ENCODE results near the gene NRXN3.

The NRXN3 gene

DNA sequence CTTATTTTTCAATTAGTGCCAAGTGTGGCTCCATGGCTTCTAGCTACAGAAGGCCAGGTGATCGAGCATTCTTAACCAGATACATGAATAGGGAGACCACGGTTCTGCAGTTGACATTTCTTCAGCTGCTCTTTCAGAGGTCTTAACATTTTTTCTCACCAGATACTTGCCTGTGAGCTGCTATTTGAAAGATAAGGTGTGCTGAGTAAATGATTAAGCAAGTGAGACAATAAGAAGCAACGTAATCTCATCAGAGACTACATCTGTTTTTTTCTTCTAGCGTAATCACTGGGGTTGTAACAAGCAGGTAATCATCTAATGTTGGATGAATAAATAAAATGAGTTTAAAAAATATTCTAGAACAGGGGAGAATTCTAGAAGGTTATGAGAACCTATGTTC, 1128.2 kb downstream of the NRXN3 start:
- no peak overlapping the region for H3K27ac ChIP-seq (ENCODE audit: low read depth, low read length)
- H3K4me1 ChIP-seq (ENCODE audit: control insufficient read depth in 5 of 5, insufficient read depth in 5 of 5, low read length in 5 of 5), result no peaks in the 10 kb centered on the region
- H3K4me3 ChIP-seq (ENCODE audit: low read depth in 1 of 5, low read length in 5 of 5), result no peak overlapping the region
- no peaks in the 10 kb centered on the region for H3K9me3 ChIP-seq (ENCODE audit: control insufficient read depth in 5 of 5, low read length in 5 of 5)
- no peaks in the 10 kb centered on the region for H3K36me3 ChIP-seq (ENCODE audit: control insufficient read depth in 5 of 5, insufficient read depth in 5 of 5, low read length in 5 of 5)
- H3K27me3 ChIP-seq (ENCODE audit: control insufficient read depth in 5 of 5, insufficient read depth in 4 of 5, low read length in 5 of 5), result no peaks in the 10 kb centered on the region
- no peak overlapping the region for H3K9ac ChIP-seq (ENCODE audit: low read length in 5 of 5)

DNA sequence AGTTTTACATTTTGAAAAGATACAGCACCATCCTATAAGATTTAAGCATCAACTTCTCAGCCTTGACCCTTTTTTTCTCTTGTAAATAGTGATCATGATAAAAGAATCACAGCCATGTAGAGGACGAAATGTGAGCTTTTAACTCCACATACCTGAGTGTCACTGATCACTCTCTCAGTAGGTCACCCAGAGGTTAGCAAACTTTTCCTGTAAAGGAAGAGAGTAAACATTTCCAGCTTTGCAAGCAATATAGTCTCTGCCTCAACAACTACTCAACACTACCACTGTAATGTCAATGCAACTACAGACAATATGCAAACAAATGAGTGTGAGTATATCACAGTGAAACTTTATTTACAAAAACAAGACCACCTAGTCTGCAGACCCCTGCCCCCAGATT, 1129.0 kb downstream of the NRXN3 start:
- H3K36me3 ChIP-seq (ENCODE audit: control insufficient read depth in 5 of 5, insufficient read depth in 5 of 5, low read length in 5 of 5), result no peaks in the 10 kb centered on the region
- no peaks in the 10 kb centered on the region for H3K4me1 ChIP-seq (ENCODE audit: control insufficient read depth in 5 of 5, insufficient read depth in 5 of 5, low read length in 5 of 5)
- H3K27me3 ChIP-seq (ENCODE audit: control insufficient read depth in 5 of 5, insufficient read depth in 4 of 5, low read length in 5 of 5), result no peaks in the 10 kb centered on the region
- no peak overlapping the region for H3K9ac ChIP-seq (ENCODE audit: low read length in 5 of 5)
- no peak overlapping the region for H3K4me3 ChIP-seq (ENCODE audit: low read depth in 1 of 5, low read length in 5 of 5)
- no peaks in the 10 kb centered on the region for H3K9me3 ChIP-seq (ENCODE audit: control insufficient read depth in 5 of 5, low read length in 5 of 5)
- no peak overlapping the region for H3K27ac ChIP-seq (ENCODE audit: low read depth, low read length)

DNA sequence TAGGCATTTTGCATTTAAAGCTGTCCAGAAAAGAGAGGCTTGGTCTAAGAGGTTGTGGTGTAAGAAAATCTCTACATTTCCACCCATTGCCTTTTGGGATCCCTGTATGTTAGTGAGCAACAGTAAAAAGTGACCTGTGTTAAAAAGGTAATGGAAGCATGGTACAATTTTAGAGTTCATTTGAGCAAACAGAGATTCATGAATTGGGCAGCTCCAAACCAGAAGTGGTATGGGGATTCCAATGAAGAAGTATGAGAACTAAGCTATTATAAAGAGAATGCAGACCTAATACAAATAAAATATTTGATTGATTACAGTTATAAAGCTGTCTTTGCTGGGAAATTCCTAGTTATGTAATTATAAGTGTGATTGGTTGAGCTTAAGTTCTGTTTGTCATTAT, 1134.1 kb downstream of the NRXN3 start:
- Histone ChIP-seq H3K36me3 (ENCODE audit: control insufficient read depth in 5 of 5, insufficient read depth in 5 of 5, low read length in 5 of 5) (no peaks in the 10 kb centered on the region), H3K4me1 (ENCODE audit: control insufficient read depth in 5 of 5, insufficient read depth in 5 of 5, low read length in 5 of 5) (no peaks in the 10 kb centered on the region), H3K9me3 (ENCODE audit: control insufficient read depth in 5 of 5, low read length in 5 of 5) (no peaks in the 10 kb centered on the region), H3K9ac (ENCODE audit: low read length in 5 of 5) (no peak overlapping the region), H3K27ac (ENCODE audit: low read depth, low read length) (no peak overlapping the region), H3K4me3 (ENCODE audit: low read depth in 1 of 5, low read length in 5 of 5) (no peak overlapping the region), H3K27me3 (ENCODE audit: control insufficient read depth in 5 of 5, insufficient read depth in 4 of 5, low read length in 5 of 5) (no peaks in the 10 kb centered on the region)

DNA sequence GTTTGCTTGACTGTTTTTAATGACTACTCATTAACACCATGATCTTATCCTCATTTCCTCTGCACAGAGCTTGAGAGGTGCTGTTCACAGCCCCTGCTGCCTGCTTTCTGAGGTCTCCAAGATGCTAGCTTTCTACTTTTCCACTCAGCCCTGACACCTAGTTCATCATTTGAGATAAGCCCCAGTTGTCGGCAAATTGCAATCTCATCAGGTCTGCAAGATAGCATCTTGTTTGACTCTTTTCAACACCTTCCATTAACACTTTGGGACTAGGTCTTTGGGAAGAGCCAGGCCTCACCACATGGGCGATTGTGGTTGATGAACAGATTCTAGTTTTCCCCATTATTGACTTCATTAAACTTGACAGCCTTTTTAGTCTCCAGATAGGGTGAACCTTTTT, 1136.4 kb downstream of the NRXN3 start:
- no peak overlapping the region for H3K9ac ChIP-seq (ENCODE audit: low read length in 5 of 5)
- no peak overlapping the region for H3K27ac ChIP-seq (ENCODE audit: low read depth, low read length)
- H3K36me3 ChIP-seq (ENCODE audit: control insufficient read depth in 5 of 5, insufficient read depth in 5 of 5, low read length in 5 of 5), result no peaks in the 10 kb centered on the region
- no peaks in the 10 kb centered on the region for H3K27me3 ChIP-seq (ENCODE audit: control insufficient read depth in 5 of 5, insufficient read depth in 4 of 5, low read length in 5 of 5)
- no peaks in the 10 kb centered on the region for H3K4me1 ChIP-seq (ENCODE audit: control insufficient read depth in 5 of 5, insufficient read depth in 5 of 5, low read length in 5 of 5)
- H3K9me3 ChIP-seq (ENCODE audit: control insufficient read depth in 5 of 5, low read length in 5 of 5), result no peaks in the 10 kb centered on the region
- no peak overlapping the region for H3K4me3 ChIP-seq (ENCODE audit: low read depth in 1 of 5, low read length in 5 of 5)

DNA sequence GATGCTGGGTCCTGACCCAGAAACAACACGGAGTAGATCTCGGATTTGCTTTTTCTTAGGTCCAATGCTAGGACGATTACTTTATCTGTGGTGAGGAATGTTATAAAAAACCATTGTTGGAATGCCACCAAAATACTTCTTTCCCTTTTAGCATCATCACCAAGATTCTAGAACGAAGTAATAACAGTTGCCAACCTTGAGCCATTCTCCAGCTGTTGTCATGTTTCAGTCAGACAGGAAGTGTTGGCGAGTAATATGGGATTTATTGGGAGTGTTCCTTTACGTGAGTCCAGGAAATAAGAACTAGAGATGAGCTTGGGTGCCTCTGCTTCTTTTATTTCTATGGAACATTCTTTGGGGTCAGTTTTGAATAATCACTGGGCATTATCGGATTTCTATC, 1148.2 kb downstream of the NRXN3 start:
- no peak overlapping the region for H3K27ac ChIP-seq (ENCODE audit: low read depth, low read length)
- no peak overlapping the region for H3K4me3 ChIP-seq (ENCODE audit: low read depth in 1 of 5, low read length in 5 of 5)
- H3K4me1 ChIP-seq (ENCODE audit: control insufficient read depth in 5 of 5, insufficient read depth in 5 of 5, low read length in 5 of 5), result no peaks in the 10 kb centered on the region
- peaks cover 0 to 2% (median 0%) of the 10 kb centered on the region in 5 donors for H3K27me3 ChIP-seq (ENCODE audit: control insufficient read depth in 5 of 5, insufficient read depth in 4 of 5, low read length in 5 of 5)
- H3K9me3 ChIP-seq (ENCODE audit: control insufficient read depth in 5 of 5, low read length in 5 of 5), result no peaks in the 10 kb centered on the region
- no peak overlapping the region for H3K9ac ChIP-seq (ENCODE audit: low read length in 5 of 5)
- no peaks in the 10 kb centered on the region for H3K36me3 ChIP-seq (ENCODE audit: control insufficient read depth in 5 of 5, insufficient read depth in 5 of 5, low read length in 5 of 5)

DNA sequence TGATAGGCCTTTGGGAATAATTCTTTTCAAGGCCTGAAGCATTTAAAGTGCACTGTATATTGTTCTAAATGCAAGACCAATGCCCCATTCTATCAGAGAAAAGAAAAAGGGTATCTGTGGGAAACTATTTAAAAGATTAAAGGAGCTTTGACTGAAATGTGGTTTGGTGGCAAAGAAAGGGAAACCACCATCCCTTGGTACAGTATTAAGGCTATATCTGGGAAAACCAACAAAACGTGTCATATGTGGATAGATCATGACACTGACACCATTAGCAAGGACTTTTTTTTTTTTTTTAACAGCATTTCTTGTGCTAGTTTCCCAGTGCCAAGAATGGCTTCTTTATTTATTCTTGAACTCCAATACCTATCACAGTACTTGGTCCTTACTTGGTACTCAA, 1150.4 kb downstream of the NRXN3 start:
- Histone ChIP-seq H3K36me3 (ENCODE audit: control insufficient read depth in 5 of 5, insufficient read depth in 5 of 5, low read length in 5 of 5) (no peaks in the 10 kb centered on the region), H3K27me3 (ENCODE audit: control insufficient read depth in 5 of 5, insufficient read depth in 4 of 5, low read length in 5 of 5) (no peaks in the 10 kb centered on the region), H3K4me1 (ENCODE audit: control insufficient read depth in 5 of 5, insufficient read depth in 5 of 5, low read length in 5 of 5) (no peaks in the 10 kb centered on the region), H3K9ac (ENCODE audit: low read length in 5 of 5) (no peak overlapping the region), H3K27ac (ENCODE audit: low read depth, low read length) (no peak overlapping the region), H3K4me3 (ENCODE audit: low read depth in 1 of 5, low read length in 5 of 5) (no peak overlapping the region), H3K9me3 (ENCODE audit: control insufficient read depth in 5 of 5, low read length in 5 of 5) (no peaks in the 10 kb centered on the region)

DNA sequence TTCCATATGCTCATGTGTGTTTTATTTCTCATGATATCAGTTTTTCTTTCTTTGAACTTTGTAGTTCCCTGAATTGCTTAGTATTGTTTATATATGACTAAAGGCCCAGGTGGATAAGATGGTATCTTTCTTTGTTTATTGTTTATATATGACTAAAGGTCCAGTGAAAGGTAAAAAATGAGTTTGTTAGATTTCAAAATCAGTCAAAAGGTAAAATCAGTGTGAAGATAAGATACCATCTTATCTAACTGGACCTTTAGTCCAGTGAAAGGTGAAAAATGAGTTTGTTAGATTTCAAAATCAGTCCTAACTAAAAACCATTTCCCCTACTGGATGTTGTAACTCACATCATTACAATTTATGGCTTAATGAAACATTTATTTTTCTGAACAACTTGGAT, 1150.9 kb downstream of the NRXN3 start:
- H3K4me1 ChIP-seq (ENCODE audit: control insufficient read depth in 5 of 5, insufficient read depth in 5 of 5, low read length in 5 of 5), result no peaks in the 10 kb centered on the region
- H3K9ac ChIP-seq (ENCODE audit: low read length in 5 of 5), result no peak overlapping the region
- no peak overlapping the region for H3K4me3 ChIP-seq (ENCODE audit: low read depth in 1 of 5, low read length in 5 of 5)
- H3K27ac ChIP-seq (ENCODE audit: low read depth, low read length), result no peak overlapping the region
- no peaks in the 10 kb centered on the region for H3K27me3 ChIP-seq (ENCODE audit: control insufficient read depth in 5 of 5, insufficient read depth in 4 of 5, low read length in 5 of 5)
- H3K9me3 ChIP-seq (ENCODE audit: control insufficient read depth in 5 of 5, low read length in 5 of 5), result no peaks in the 10 kb centered on the region
- no peaks in the 10 kb centered on the region for H3K36me3 ChIP-seq (ENCODE audit: control insufficient read depth in 5 of 5, insufficient read depth in 5 of 5, low read length in 5 of 5)

DNA sequence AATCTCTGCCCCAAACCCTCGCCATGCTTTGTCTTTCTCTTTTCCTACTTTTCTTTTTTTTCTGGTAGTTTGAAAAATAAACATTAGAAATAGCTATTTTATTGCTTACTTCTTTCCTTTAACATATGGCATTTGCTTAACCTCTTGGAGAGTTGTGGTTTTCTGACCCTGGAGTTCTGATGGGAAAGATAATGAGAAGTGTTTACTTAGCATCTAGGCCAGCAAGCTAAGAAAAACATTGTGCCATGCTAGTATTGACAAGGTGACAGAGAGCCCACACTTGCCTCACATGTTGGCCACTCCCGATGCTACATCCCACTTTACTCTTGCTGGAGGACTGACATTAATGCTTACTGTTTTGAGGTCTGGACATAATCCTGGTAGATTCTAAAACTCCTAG, 1154.9 kb downstream of the NRXN3 start:
- no peaks in the 10 kb centered on the region for H3K4me1 ChIP-seq (ENCODE audit: control insufficient read depth in 5 of 5, insufficient read depth in 5 of 5, low read length in 5 of 5)
- no peaks in the 10 kb centered on the region for H3K9me3 ChIP-seq (ENCODE audit: control insufficient read depth in 5 of 5, low read length in 5 of 5)
- H3K27ac ChIP-seq (ENCODE audit: low read depth, low read length), result no peak overlapping the region
- no peak overlapping the region for H3K9ac ChIP-seq (ENCODE audit: low read length in 5 of 5)
- H3K27me3 ChIP-seq (ENCODE audit: control insufficient read depth in 5 of 5, insufficient read depth in 4 of 5, low read length in 5 of 5), result no peaks in the 10 kb centered on the region
- no peaks in the 10 kb centered on the region for H3K36me3 ChIP-seq (ENCODE audit: control insufficient read depth in 5 of 5, insufficient read depth in 5 of 5, low read length in 5 of 5)
- H3K4me3 ChIP-seq (ENCODE audit: low read depth in 1 of 5, low read length in 5 of 5), result no peak overlapping the region

DNA sequence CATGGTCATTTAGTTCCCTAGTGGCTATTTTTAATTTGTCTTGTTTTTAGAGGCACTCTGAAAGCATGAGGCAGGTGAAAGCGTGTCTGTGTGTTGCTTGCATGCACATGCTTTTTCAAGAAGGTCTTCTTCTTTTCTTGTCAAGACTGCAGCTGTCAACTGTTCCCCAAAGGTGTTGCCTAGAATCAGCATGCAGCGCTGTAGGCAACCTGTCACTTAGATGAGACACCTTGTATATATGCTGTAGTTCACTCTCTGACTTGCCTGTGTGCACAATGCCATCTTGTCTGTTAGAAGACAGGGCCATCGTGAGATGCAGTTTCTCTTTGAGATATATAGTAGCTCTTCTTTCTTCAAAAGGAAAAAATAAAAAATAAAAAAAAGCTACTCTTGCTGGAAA, 1155.4 kb downstream of the NRXN3 start:
- H3K9me3 ChIP-seq (ENCODE audit: control insufficient read depth in 5 of 5, low read length in 5 of 5), result no peaks in the 10 kb centered on the region
- no peak overlapping the region for H3K4me3 ChIP-seq (ENCODE audit: low read depth in 1 of 5, low read length in 5 of 5)

DNA sequence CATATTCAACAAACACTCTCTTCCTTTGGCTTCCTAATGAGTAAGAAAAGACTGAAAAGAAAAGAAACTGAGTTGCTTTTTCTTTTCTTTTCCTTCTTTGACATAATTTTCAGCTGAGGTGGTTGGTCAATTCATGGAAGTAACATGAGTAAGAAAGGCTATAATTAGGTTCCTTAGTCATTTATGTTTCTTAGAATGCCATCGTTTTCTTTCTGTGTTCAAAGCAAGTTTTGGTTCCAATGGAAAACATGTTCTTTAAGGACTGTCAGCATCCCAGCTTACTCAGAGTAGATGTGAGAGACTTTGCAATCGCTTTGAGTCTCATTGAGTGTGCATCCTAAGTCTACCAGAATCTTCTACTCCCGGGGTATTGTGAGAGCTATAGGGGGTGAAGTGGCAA, 1158.7 kb downstream of the NRXN3 start:
- no peak overlapping the region for H3K27ac ChIP-seq (ENCODE audit: low read depth, low read length)
- H3K4me3 ChIP-seq (ENCODE audit: low read depth in 1 of 5, low read length in 5 of 5), result no peak overlapping the region
- no peaks in the 10 kb centered on the region for H3K4me1 ChIP-seq (ENCODE audit: control insufficient read depth in 5 of 5, insufficient read depth in 5 of 5, low read length in 5 of 5)
- peaks cover 0 to 2% (median 0%) of the 10 kb centered on the region in 5 donors for H3K9me3 ChIP-seq (ENCODE audit: control insufficient read depth in 5 of 5, low read length in 5 of 5)
- H3K9ac ChIP-seq (ENCODE audit: low read length in 5 of 5), result no peak overlapping the region
- H3K27me3 ChIP-seq (ENCODE audit: control insufficient read depth in 5 of 5, insufficient read depth in 4 of 5, low read length in 5 of 5), result no peaks in the 10 kb centered on the region
- H3K36me3 ChIP-seq (ENCODE audit: control insufficient read depth in 5 of 5, insufficient read depth in 5 of 5, low read length in 5 of 5), result no peaks in the 10 kb centered on the region

More for the DNA sequence above, 1155.4 kb downstream of the NRXN3 start:
- Histone ChIP-seq H3K36me3 (ENCODE audit: control insufficient read depth in 5 of 5, insufficient read depth in 5 of 5, low read length in 5 of 5) (no peaks in the 10 kb centered on the region), H3K4me1 (ENCODE audit: control insufficient read depth in 5 of 5, insufficient read depth in 5 of 5, low read length in 5 of 5) (no peaks in the 10 kb centered on the region), H3K27ac (ENCODE audit: low read depth, low read length) (no peak overlapping the region), H3K9ac (ENCODE audit: low read length in 5 of 5) (no peak overlapping the region), H3K27me3 (ENCODE audit: control insufficient read depth in 5 of 5, insufficient read depth in 4 of 5, low read length in 5 of 5) (no peaks in the 10 kb centered on the region)

DNA sequence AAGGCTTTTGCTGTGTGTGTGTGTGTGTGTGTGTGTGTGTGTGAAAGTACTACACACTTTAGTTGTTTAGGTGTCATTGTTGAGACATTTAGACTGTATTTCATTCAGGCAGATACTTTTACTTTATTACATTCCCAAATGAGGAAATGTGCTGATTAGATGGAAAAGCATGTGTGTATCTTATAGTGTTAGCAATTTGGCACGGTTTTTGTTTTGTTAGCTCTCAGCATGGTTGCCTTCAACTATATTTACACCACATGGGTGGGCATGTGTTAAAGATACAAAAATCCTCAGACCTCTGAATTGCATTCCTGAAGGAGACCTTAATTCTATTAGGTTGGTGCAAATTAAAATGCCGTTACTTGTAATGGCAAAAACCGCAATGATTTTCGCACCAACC, 1161.7 kb downstream of the NRXN3 start:
- no peak overlapping the region for H3K27ac ChIP-seq (ENCODE audit: low read depth, low read length)
- H3K27me3 ChIP-seq (ENCODE audit: control insufficient read depth in 5 of 5, insufficient read depth in 4 of 5, low read length in 5 of 5), result no peaks in the 10 kb centered on the region
- H3K4me1 ChIP-seq (ENCODE audit: control insufficient read depth in 5 of 5, insufficient read depth in 5 of 5, low read length in 5 of 5), result no peaks in the 10 kb centered on the region
- no peaks in the 10 kb centered on the region for H3K36me3 ChIP-seq (ENCODE audit: control insufficient read depth in 5 of 5, insufficient read depth in 5 of 5, low read length in 5 of 5)
- no peak overlapping the region for H3K9ac ChIP-seq (ENCODE audit: low read length in 5 of 5)
- no peak overlapping the region for H3K4me3 ChIP-seq (ENCODE audit: low read depth in 1 of 5, low read length in 5 of 5)
- H3K9me3 ChIP-seq (ENCODE audit: control insufficient read depth in 5 of 5, low read length in 5 of 5), result peaks cover 0 to 7% (median 0%) of the 10 kb centered on the region in 5 donors
